ENCODE data around the gene KCP. TPM values are rescaled to one million over a fixed set of nuclear protein-coding genes. Genes with fewer than 3 reads are reported as not detected.

KCP gene
- total RNA-seq, 1 donor from 2014 or later: 6.8 TPM

GRCh38 chr7:128906766-128907559 lies 3.5 kb downstream of the KCP start:
- no peak for DNase-seq (ENCODE audit: low read depth)

- DNase-seq (ENCODE audit: low read depth): no peak
These were observed 4.3 kb downstream of the KCP start for GRCh38 chr7:128906001-128906765.

- DNase-seq (ENCODE audit: low read depth): peak; percentile 65
These were observed 5.9 kb downstream of the KCP start for GRCh38 chr7:128904381-128905197.

DNA sequence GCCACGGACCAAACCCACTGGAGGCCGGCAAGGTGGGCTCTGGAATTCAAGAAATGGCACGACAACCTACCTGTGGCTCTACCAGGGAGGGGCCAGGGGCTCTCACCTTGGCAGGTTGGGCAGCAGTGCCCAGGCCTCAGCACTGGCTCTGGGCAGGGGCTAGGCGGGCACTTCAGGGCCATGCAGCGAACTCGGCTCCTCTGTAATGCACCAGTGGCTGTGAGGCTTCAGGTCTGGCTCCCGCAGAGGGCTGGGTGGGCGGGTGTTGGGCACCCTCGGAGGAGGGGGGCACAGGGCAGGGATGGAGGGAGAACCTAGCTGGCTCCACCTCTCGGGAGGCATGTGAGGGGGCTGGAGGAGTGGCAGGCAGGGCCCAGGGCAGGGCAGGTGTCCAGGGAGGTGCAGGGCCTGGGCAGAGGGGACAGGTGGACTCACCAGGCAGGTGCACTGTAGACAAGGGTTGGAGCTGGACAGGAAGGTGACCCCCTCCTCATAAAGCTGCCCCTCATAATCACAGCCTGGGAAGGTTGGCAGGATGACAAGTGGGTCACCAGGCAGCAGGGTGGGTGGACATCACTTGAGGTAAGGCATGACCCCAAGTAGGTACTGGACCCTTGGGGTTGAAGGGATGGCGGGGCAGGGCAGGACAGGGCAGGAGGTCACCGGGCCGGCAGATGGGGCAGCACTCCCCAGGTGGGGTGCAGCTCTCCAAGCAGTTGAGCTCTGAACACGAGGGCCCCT lies 6.7 kb downstream of the KCP start:
- DNase-seq (ENCODE audit: low read depth): no peak

GRCh38 chr7:128902761-128903585 lies 7.5 kb downstream of the KCP start:
- peak; percentile 89 for DNase-seq (ENCODE audit: low read depth)

GRCh38 chr7:128900237-128900636 lies 10.3 kb downstream of the KCP start:
- no peak for DNase-seq (ENCODE audit: low read depth)

GRCh38 chr7:128899392-128899791 lies 11.1 kb downstream of the KCP start:
- no peak for DNase-seq (ENCODE audit: low read depth)

DNA sequence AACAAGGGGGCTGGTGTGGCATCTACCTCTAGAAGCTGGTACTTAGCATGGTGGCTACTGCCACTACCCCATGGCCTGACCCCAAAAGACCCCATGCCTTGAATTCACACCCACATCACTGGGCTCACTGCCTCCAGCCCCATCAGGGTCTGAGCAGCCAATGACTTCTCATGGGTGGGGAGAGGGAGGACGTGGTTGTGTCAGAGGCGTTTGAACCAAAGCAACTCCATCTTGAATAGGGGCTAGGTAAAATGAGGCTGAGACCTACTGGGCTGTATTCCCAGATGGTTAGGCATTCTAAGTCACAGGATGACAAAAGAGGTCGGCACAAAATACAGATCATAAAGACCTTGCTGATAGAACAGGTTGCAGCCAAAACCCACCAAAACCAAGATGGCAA lies 15.2 kb downstream of the KCP start:
- DNase-seq (ENCODE audit: low read depth): no peak

- DNase-seq (ENCODE audit: low read depth): no peak
These were observed 16.4 kb downstream of the KCP start for GRCh38 chr7:128894101-128894440.

DNA sequence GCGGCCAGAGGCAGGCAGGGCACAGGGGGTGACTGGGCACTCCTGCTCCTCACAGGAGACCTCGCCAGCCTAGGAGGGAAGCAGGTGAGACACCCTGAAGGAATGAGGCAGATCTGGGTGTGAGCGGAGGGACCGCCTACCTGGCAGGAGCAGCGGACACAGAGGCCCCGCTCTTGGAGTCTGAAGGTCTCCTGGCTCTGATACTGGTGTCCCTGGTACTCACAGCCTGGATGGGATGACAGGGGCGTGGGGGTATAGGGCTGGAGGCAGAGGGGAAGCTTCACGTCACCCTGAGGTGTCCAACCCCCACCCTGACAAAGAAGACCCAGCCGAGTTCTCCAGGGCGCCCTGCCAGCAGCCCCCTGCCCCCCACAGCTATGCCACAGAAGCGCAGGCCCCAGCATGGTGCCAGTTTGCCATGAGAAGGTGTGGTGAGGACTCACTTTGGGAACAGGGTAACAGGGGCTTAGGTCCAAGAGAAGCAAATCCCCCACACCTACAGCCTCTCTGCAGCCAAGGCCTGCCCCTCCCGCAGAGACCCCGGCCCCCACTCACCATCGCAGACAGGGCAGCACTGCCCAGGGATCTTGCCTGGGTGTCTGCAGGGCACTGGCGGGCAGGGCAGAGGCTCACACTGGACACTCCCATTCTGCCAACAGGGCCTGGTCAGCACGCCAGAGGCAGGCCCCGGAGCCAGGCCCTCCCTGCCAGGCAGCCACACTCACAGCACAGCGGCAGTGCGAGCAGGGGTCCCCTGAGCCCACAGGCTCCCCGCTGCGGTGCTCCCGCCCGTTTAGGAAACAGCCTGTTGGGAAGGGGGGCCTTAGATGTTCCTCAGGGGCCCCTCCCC lies 17.0 kb downstream of the KCP start:
- DNase-seq (ENCODE audit: low read depth): peak; percentile 23

DNA sequence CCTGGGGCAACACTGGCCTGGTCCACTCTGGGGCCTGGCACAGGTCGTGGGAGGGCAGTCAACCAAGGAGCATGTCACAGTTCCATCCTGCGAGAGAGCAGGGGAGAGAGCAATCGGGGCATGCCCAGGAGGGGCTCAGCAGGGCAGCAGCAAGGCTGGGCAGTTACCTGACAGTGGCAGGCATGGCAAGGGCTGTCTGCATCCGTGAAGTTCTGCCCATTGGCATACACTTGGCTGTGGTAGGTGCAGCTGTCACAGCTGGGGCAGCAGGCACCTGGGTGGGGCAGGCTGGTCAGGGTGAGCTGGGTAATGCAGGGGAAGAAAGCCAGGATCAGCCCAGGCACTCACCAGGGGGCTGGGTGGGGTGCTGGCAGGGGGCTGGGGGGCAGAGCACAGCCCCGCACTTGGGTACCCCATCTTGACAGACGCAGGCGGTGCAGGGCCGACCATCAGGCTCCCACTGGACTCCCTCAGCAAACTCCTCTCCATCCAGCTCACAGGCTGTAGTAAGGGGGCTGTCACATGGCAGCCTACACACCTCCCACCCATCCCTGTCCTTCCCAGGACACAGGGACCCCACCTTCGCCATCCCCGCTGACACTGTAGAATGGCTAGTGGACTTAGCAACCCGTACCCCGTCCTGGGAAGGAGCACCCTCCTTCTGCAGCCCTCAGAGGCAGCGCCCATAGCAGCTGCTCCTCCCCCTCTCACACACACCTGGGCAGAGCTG lies 17.8 kb downstream of the KCP start:
- DNase-seq (ENCODE audit: low read depth): no peak

- no peak for DNase-seq (ENCODE audit: low read depth)
These were observed 18.6 kb downstream of the KCP start for GRCh38 chr7:128891942-128892269.

- no peak for DNase-seq (ENCODE audit: low read depth)
These were observed 19.2 kb downstream of the KCP start for GRCh38 chr7:128891110-128891941.

GRCh38 chr7:128890306-128891109 lies 20.0 kb downstream of the KCP start:
- no peak for DNase-seq (ENCODE audit: low read depth)

DNA sequence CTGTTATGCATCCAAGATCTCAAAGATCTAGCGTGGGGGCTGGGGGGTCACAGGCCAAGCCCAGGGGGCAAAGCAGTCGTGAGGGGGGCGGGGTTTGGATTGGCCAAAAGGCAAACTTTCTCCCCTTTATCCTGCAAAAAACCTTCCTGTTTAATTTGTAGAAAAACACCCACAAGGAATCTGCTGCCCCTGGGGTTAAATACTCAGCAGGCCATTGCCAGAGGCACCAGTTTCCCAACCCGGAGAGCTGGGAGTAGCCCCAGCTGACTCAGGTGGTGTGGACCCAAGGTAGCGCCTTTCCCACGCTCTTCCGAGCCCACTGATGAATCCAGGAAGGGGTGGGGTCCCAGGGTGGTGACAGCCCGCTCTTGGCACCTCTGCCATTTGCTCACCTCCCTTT lies 21.4 kb downstream of the KCP start:
- DNase-seq (ENCODE audit: low read depth): peak; percentile 71

DNA sequence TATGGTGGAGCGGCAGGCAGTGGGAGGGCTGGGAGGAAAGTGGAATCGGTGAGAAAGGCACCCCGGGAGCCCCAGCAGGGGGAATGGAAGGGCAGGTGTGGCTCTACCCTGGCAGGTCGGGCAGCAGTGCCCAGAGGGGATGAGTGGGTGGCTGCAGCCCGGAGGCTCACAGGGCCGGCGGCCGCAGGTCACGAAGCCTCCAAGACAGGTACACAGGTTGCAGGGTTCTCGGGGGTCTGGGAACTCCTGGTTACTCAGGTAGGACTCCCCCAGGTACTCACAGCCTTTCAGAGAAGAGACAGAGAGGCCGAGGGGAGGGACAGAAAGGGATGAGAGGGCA lies 21.8 kb downstream of the KCP start:
- no peak for DNase-seq (ENCODE audit: low read depth)

DNA sequence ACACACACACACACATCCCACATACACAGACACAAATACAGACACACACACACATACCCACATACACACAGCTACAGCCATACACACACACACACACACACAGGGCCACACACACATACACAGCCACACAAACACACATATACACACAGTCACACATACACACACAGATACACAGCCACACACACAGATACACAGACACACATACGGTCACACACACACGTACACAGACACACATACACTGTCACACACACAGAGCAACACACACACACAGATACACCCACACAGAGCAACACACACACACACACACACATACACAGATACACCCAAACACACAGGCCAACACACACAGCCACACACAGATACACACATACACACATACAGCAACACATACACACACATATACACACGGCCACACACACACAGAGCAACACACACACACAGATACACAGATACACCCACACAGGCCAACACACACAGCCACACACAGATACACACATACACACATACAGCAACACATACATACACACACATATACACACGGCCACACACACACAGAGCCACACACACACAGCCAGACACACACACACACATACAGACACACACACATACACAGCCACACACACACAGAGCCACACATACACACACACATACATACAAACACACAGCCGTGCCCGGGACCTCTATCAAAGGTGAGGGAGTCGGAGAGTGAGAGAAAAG lies 22.3 kb downstream of the KCP start:
- no peak for DNase-seq (ENCODE audit: low read depth)
